COLO829 (cell line): ENCODE measurements around the gene CEP68.
"Not testable (repeated sequence)": the region's sequence is repeated elsewhere in the genome, so short reads cannot be mapped to it uniquely, and the experiment has no call there.

Experiments
- DNase-seq: peaks from one replicate; pipeline ENCODE4 v3.0.0; 2012; ENCODE audit warnings: low spot score

CEP68 gene

DNA sequence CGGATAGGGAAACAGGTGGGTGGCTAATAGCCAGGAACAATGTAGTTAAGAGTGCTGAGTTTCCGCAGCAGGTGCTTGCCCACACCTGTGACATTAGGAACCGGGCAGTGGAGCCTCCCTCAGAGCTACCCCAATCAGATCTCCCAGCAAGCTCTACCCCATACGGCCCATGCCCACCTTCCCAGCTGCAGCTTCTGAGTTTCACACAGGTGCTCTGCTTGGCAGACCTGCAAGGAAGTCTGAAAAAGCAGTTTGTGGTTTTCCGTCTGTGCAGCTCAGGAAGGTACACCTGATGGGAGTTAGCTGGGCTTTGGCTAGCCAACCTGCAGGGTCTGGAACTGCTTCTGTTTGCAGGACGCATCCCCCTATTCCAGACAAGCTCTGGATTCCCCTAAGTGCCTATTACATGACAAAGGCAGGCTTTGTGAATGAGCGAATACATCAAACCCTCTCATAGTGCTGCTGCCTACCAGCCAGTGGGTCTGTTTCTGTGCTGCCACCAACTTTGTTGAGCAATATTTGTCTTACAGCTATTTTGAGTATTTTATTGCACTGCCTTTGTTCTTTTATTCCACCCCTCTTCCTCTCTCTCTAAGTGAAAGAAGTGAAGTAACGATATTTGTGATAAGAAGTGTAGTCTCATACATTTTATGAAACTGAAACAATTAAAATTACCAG is 24.7 kb upstream of the CEP68 start:
- DNase-seq, result peak; percentile 50

DNA sequence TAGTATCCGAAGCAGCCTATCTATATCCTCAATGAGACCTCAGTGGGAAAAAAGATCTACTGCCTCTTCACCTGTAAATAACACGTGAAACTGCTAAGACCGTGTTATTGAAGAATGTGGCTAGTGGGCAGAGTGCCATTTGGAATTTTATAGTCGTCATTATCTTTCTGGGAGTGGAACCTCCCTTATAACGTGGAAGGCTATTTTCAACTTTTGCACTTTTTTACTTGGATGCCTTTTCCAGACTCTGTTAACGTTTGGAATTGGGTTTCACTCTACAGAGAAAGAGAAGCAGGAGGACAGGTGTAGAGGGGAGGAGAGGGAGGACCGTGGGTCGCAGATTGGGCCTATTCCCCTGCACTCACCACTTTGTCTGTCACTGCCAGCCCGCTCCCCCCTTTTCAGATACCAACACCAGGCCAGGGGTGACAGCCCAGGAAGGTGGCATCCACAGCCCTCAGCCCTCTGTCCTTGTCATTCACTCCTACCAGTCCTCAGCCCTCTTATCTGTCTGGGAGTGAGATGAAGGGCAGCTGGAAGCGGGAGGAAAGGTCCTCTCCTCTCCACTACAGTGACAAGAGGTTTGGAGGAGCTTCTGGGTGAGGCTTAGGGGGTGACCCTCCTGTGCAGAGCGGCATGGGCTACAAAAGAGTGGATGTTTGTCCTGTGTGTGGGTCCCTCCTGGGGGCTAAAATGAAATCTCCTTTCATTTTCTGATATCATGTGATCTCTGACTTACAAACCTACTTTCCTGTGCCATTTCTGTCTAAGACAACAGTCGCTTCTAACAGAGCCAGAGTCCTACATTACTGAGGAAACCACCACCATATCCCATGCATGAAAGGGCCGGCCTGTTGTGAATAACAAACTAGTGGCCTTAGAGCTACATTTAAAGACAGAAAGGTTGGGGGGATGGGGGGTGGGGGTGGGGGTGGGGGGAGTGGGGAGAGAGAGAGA is 23.9 kb upstream of the CEP68 start:
- no peak for DNase-seq

DNA sequence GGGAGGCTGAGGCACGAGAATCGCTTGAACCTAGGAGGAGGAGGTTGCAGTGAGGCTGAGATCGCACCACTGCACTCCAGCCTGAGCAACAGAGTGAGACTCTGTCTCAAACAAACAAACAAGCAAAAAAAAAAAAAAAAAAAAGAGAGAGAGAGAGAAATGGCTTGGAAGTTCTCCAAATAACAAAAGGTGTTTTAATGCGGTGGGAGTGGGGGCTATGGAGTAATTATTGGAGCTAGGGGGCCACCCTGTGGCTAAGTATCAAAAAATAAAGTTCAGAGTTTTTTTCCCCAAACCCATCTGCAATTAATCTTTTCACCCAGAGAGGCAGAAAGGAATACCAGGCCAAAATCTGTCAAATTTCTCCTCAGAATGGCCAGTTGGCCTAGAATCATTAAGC is 23.0 kb upstream of the CEP68 start:
- no peak for DNase-seq

DNA sequence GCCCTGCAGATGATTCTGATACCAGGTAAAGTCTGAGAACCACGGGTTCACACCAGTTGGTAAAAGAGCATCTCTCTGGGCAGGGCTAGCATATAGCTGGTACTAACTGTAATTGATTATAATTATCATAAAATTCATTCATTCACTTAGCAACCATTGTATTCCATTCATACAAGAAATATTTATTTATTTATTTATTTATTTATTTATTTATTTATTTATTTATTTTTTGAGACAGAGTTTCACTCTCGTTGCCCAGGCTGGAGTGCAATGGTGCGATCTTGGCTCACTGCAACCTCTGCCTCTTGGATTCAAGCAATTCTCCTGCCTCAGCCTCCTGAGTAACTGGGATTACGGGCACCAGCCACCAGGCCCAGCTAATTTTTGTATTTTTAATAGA is 22.5 kb upstream of the CEP68 start:
- DNase-seq, result not testable (repeated sequence)

DNA sequence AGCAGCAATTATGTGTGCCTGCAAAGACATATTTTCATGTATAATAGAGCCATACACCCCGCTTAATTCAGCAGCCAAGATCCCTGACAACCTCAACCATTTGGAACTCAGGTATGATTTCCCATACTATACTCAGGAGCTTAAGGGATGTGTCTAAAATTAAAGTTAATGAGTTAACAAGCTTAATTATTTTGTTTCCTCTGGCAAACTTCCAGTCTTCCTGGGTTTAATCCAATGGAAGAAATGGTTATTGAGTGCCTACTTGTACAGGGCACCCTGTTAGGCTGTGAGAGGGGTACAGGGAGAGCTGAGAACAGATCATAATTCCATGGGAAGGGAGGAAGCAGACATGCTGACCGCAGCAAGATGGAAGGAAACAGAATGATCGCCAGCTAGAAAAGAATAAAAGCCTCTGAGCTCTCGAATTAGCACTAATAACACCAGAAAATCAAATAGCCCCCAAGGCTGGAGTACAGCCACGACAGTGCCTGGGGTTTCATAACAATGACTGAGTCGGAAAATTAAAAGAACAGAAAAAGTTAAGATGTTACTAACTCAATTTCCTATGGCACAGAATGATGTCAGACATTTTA is 20.8 kb upstream of the CEP68 start:
- DNase-seq, result no peak

DNA sequence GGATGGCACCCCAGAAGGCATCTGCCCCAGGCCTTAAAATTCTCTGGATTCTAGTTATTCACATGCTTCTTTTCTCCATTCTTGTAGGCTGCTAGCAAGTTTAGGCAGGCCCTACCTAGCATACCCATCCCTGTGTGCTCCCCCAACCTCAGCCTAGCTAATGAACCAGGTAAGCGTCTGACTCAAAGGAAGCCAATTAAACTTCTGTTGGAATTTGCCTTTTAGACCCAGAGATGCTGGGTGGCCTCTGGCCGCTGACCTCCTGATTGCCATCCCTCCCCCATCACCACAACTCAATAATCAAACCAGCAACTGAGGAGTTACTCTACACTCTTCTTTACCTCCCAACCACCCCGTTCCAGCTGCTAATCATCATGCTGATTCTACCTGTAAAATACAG is 19.0 kb upstream of the CEP68 start:
- no peak for DNase-seq

DNA sequence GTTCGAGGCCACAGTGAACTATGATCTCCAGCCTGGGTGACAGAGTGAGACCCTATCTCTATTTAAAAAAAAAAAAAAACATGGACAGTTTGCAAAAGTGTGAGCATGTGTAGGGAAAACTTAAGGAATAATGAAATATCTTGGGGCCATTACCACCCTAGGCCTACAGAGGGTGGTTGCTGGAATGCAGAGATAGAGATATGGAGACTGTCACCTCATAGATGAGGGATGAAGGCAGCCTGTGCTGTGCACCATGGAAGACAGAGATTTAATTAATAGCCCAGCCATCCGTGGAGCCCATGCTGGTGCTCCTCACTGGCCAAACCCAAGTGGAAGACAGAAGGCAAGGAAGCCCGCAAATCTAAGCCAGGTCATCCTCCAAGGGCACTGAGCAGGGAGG is 16.6 kb upstream of the CEP68 start:
- no peak for DNase-seq

DNA sequence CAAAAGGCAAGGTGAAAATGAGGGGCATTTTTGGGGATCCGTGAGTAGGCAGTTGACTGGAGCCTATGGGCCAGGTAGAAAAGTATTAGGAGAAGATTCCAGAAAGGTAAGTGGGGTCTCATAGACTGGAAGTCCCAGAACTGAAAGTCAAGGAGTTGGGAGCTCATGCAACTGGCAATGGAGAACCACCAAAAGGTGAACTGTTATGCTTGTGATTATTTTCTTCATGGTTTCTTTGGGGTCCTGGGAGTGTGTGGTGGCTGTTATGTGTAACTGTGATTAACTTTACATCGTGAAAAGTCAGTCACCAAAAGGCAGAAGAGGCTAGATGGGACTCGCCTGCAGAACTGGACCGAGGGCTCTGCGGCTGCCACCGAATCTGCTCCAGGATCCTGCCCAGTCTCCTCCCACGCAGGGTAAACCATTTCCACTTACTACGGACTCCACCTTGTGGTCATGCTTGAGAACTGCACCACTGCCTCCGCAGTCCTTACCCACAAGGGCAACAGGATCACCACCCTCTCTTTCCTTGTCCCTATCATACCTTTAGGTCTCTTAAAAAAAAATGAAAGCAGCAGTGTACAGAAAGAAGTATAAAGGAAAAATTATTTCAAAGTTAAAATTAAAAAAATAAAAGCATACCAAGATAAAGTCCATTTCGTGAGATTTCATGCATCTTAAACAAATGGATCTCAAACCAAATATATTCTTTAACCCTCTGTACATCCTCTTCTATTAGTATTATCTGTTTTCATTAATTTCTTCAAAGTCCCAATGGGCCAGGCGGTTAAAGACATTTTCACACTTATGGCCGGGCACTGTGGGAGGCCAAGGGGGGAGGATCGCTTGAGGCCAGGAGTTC is 15.6 kb upstream of the CEP68 start:
- DNase-seq, result peak; percentile 83

DNA sequence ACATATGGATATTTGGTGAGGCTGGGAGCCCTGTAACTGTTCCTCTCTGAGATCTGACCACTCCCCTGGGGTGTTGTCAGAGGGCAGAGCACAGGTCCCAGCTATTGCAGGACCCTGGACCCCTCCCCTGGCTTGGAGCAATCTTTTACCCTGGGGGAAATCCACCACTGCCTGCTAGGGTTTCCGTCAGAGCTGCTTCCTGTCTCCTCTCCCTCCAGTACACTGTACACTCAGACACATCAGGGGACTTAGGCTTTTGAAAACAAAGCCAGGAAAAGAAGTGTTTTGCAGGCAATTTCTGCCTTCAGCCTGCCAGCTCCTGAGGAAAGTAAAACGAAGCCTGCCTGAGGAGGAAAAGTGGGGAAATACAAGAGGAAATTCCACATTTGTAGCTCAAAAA is 13.2 kb upstream of the CEP68 start:
- no peak for DNase-seq

DNA sequence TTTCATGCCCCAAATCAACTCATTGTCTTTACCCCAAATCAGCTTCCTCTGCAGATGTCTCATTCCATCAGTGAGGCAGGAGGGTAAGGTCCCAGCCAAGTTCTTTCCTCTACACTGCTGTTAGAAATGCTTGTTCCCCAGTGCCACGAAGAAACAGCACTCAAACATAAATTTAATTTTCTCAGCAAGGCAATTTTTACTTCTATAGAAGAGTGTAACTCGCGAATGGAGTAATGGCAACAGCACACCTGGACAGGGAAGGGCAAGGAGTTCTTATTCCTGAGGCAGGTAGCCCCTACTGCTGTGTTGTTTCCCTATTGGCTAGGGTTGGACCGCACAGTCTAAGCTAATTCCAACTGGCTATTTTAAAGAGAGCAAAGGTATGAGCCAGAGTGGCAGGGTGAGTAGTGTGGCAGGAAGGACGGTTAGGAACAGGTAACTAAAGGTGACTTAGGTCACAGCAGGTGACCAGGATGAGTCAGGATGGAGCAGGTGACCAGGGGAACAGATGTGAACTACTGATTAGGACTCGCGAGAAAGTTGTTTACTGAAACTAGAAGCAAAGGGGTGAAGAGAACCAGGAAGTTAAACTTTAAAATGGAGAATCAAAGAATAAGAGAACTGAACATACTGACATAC is 12.0 kb upstream of the CEP68 start:
- DNase-seq, result no peak

DNA sequence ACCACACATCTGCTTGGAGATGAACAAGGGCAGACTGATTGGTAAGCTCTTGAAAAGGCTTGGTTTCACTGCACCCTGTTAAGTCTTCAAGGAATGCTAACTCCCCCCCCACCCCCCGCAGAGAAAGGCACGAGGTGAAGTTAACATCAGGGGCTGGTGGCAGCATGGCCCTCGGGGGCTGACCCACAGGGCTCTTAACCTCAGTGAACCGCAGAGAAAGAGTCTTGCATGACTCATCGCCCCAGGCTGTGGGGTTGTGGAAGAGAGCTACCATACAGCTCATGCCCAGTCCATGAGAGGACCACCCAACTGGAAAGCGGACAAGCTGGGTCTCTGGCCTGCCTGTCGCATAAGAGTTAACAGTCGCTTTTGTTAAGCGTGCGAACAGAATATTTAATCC is 10.6 kb upstream of the CEP68 start:
- no peak for DNase-seq

DNA sequence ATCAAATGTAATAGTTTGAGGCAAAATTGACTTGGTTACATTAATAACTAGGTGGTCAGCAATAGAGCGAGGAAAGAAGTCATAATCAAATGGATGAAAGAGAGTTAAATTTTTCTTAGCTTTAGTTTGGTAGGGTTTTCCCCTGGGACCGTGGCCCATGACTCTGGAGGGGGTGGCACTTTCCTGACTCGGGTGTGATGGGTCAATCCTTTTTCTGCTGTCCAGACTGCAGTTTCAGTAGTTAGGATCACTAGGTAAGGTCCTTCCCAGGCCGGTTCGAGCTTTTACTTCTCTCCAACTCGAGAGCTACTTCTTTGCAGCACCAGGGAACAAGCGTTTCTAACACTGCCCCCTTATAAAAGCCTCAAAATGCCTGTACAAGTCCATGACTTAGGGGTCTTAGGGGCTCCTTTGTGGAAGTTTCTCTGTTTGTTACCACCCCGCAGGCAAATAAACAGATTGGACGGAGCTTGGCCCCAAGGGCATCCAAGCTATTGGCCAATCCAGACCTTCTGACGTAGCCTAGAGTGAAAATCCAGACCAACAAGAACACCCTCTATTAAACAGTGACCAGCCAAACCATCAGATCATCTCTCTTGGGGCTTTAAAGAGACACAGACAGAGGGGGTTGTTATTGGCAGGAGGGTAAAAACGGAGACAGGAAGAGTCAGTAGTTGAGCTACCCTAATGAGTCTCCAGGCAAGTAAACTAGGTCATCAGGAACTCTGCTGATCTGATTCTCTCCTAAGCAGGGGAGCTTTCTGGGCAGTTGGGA is 9.4 kb upstream of the CEP68 start:
- DNase-seq, result no peak

DNA sequence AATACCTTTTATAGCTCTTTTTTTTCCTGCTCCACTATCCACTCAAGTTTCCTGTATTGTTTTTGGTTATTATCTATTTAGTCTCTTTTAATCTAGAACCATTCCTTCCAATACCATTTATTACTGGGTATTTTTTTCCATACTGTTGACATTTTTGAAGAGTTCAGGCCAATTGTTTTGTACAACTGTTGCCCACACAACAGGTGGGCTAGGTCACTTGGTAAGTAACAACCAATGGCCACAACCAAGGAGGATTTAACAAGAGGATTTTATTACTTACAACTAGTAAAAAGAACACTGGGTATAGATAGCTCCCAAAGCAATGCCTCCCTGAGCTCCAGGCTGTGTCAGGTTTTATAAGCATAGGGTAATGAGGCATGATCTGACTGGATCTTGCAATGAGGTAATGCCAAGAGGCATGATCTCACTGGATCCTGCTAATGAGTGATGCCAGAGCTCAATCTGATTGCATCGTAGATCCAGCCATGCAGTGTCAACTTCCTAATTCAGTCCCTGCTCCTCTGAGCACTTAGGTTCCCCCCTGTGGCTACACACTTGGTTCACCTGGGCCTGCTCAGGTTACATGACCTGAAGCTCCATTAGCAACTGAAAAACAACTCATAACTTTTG is 7.1 kb upstream of the CEP68 start:
- DNase-seq, result no peak

DNA sequence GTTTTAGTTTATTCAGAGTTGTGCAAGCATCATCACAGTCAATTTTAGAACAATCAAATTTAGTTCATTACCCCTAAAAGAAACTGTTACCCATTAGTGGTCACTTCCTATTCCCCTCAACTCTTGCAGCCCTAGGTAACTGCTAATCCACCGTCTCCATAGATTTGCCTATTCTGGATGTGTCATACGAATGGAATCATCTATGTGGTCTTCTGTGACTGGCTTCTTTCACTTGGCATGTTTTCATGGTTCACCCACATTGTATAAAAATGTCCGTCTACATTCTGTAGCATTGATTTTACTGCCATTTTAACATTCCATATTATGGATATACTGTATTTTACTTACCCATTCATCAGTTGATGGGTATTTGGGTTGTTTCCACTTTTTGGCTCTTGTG is 5.3 kb upstream of the CEP68 start:
- DNase-seq, result no peak

DNA sequence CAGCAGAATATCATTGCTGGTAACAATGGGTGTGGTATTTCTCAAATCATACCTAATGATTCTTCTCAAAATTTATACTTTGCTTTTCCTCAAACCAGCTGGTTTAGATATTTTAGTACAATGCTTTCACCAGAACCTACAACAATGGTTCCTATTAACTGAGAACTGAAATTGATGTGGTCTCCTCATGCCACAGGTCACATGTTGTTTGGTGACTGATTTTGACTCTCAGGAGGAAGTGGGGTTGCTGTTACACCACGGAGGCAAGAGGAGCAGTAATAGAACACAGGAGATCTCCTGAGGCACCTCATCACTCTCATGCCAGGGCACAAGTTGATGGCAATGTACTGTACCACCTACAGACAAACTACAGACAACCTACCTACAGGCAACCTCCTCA is 3.0 kb upstream of the CEP68 start:
- DNase-seq, result no peak

DNA sequence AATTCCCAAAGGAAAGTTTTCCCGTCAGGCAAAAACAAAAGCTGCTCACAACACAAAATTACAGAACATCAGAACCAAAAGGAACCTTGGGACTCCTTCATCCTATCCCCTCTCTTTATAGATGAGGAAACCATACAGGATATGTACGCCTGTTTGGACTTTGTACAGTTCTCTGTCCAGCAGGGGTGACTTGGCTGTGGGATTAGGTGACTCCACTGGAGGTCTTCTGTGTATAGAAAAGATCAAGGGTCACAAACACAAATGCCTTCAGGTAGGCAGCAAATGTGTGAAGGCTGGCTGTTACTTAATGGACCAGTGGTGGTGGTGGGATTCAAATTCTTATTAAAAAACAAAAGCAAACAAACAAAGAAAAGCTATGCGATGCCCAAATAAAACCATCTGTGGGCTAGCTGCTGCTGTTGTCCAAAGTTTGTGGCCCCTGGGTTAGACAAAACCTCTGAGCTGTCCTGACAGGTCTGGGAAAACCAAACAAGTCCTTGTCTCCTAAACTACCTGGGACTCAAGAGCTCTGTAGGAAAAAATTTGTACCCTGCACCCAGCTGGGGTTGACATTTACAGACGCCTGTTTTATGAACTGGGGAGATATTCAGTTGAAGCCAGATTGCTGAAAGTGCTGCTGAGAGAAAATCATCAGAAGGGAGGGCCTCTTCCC is 1.3 kb upstream of the CEP68 start:
- no peak for DNase-seq

DNA sequence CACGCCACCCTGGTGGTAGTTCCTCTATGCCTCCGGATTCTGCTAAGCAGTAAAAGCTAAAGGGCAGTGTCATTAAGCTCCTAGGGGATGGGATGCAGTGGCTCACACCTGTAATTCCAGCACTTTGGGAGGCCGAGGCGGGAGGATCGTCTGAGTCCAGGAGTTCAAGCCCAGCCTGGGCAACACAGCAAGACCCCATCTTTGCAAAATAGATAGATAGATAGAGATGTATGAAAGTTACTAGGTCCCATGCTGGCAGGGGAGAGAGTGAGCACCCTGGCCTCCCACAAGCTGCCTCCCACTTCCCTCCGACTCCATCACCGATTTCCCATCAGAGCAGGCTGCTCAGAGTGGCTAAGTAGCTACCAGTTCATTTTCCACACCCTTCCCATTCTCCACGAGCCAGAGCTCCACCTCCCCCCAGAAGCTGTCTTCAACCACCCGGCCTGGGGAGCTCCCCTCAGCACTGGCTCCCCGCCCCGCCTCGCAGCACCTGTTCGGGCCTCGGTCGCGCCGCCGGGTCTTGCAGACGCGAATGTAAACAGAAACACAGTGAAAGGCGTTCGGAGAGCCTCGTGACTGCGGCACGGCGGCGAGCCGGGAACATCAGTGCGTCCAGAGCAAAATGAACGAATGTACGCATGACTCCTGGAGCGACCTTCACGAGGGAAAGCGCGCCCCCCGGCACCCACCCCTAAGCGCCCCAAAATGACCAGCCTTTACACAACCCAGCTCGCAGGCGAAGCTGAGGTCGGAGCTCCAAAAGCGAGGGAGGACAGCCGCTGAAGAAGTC is 598 bp upstream of the CEP68 start:
- DNase-seq, result no peak

DNA sequence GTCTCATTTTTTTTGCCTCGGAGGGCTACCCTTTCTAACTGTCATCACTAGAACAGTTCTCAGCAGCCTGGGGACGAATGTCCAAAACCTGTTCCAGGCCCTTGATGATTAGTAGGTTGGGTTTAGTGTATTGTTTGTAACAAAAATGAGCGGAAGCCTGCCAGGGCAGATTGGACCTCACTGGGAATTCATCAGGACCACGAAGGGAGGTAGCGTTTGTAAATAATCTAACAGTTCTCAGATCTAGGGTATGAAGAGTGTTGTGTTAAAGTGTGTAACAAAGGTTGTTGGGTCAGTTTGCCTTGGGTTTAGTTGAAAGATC is 799 bp downstream of the CEP68 start:
- DNase-seq, result no peak

DNA sequence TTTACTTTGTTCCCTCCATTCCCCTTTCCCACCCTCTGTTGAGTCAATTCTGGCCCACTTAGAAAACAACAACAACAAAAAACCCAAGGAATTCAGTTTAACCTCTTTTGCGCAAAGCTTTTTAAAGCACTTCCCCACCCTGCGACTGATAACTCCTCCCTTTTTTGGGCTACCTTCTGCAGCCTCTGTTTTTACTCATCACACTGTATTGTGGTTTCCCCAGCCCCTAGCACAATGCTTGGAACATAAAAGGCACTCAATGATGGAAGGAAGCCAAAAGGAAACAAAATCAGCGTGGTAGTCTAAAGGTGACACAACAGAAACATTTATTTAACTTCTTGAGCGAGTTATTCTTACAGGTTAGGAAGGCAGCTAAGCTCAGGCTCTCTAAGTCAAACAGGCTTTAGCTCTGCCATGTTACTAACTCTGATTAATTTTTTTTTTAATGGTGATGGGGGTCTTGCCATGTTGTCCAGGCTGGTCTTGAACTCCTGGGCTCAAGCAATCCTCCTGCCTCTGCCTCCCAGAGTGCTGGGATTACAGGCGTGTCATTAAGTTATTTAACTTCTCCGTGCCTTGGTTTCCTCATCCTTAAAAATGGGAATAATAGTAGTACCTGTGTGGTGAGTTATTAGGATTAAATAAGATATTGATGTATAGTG is 1.3 kb downstream of the CEP68 start:
- no peak for DNase-seq
